Measurements from ENCODE around the gene ACHE.

DNA sequence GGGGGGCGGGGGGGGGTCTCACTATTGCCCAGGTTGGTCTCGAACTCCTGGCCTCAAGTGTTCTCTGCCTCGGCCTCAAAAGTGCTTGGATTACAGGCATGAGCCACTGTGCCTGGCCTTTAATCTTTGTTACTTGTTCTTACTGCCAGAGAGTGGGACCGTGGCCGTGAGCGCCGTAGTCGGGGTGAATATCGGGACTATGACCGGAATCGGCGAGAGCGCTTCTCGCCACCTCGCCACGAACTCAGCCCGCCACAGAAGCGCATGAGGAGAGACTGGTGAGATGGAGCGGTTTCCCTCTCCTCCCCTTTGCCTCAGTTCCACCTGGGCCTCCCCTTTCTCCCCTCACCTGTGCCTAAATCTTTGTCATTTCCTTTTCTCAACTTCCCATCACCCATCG is 14.6 kb downstream of the ACHE start:
- TF ChIP-seq RAD21 (IDR thresholded peaks at IDR 0.05; ENCODE audit: low read length) (no peak), TCF12 (IDR thresholded peaks at IDR 0.05) (no peak), YY1 (IDR thresholded peaks at IDR 0.05; ENCODE audit: low read depth) (no peak), FOXJ3 (CRISPR knock-in tag; IDR thresholded peaks at IDR 0.05) (no peak), SMC3 (IDR thresholded peaks at IDR 0.05; ENCODE audit: low read depth, low read length) (no peak), EZH2phosphoT487 (IDR thresholded peaks at IDR 0.05; ENCODE audit: borderline replicate concordance, low read depth) (no peak), FOXM1 (IDR thresholded peaks at IDR 0.05; ENCODE audit: low read depth) (no peak), POLR2AphosphoS5 (IDR thresholded peaks at IDR 0.05; ENCODE audit: low read depth, low read length) (no peak)
- TF ChIP-seq, protein P1, sequence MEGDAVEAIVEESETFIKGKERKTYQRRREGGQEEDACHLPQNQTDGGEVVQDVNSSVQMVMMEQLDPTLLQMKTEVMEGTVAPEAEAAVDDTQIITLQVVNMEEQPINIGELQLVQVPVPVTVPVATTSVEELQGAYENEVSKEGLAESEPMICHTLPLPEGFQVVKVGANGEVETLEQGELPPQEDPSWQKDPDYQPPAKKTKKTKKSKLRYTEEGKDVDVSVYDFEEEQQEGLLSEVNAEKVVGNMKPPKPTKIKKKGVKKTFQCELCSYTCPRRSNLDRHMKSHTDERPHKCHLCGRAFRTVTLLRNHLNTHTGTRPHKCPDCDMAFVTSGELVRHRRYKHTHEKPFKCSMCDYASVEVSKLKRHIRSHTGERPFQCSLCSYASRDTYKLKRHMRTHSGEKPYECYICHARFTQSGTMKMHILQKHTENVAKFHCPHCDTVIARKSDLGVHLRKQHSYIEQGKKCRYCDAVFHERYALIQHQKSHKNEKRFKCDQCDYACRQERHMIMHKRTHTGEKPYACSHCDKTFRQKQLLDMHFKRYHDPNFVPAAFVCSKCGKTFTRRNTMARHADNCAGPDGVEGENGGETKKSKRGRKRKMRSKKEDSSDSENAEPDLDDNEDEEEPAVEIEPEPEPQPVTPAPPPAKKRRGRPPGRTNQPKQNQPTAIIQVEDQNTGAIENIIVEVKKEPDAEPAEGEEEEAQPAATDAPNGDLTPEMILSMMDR (IDR thresholded peaks at IDR 0.05) = no peak
- TF ChIP-seq, protein P2, sequence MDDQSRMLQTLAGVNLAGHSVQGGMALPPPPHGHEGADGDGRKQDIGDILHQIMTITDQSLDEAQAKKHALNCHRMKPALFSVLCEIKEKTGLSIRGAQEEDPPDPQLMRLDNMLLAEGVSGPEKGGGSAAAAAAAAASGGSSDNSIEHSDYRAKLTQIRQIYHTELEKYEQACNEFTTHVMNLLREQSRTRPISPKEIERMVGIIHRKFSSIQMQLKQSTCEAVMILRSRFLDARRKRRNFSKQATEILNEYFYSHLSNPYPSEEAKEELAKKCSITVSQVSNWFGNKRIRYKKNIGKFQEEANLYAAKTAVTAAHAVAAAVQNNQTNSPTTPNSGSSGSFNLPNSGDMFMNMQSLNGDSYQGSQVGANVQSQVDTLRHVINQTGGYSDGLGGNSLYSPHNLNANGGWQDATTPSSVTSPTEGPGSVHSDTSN (IDR thresholded peaks at IDR 0.05) = no peak
- TF ChIP-seq, protein P3, sequence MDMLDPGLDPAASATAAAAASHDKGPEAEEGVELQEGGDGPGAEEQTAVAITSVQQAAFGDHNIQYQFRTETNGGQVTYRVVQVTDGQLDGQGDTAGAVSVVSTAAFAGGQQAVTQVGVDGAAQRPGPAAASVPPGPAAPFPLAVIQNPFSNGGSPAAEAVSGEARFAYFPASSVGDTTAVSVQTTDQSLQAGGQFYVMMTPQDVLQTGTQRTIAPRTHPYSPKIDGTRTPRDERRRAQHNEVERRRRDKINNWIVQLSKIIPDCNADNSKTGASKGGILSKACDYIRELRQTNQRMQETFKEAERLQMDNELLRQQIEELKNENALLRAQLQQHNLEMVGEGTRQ (IDR thresholded peaks at IDR 0.05; ENCODE audit: borderline replicate concordance, low read depth, low read length) = no peak
- TF ChIP-seq, protein P4, sequence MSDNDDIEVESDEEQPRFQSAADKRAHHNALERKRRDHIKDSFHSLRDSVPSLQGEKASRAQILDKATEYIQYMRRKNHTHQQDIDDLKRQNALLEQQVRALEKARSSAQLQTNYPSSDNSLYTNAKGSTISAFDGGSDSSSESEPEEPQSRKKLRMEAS (IDR thresholded peaks at IDR 0.05; ENCODE audit: low read depth) = no peak

Measured in SK-N-SH (cell line).